Ishikawa (cell line): ENCODE data around the gene SLC35B1.

Source experiments
- CEBPB ChIP-seq: IDR thresholded peaks from 2 replicates; pipeline ENCODE4 v1.6.1; 2012
- CREB1 ChIP-seq: IDR thresholded peaks from 2 replicates; pipeline ENCODE4 v1.6.1; 2012; ENCODE audit warnings: low read depth
- EGR1 ChIP-seq: IDR thresholded peaks from 2 replicates; pipeline ENCODE4 v1.6.1; 2012
- EP300 ChIP-seq: IDR thresholded peaks from 2 replicates; pipeline ENCODE4 v1.6.1; 2012; ENCODE audit warnings: borderline replicate concordance
- FOXM1 ChIP-seq: IDR thresholded peaks from 2 replicates; pipeline ENCODE4 v1.6.1; 2012; ENCODE audit warnings: low read depth, borderline replicate concordance
- NFIC ChIP-seq: IDR thresholded peaks from 2 replicates; pipeline ENCODE4 v1.6.1; 2012
- RAD21 ChIP-seq: IDR thresholded peaks from 2 replicates; pipeline ENCODE4 v1.6.1; 2012; ENCODE audit warnings: low read depth
- TAF1 ChIP-seq: IDR thresholded peaks from 2 replicates; pipeline ENCODE4 v1.6.1; 2012; ENCODE audit warnings: low read depth, mild to moderate bottlenecking
- TCF12 ChIP-seq: IDR thresholded peaks from 2 replicates; pipeline ENCODE4 v1.6.1; 2012; ENCODE audit warnings: low read depth
- TEAD4 ChIP-seq: IDR thresholded peaks from 2 replicates; pipeline ENCODE4 v1.6.1; 2012
- YY1 ChIP-seq: IDR thresholded peaks from 2 replicates; pipeline ENCODE4 v1.6.1; 2012; ENCODE audit warnings: low read depth
- ZBTB7A ChIP-seq: IDR thresholded peaks from 2 replicates; pipeline ENCODE4 v1.6.1; 2012; ENCODE audit warnings: low read depth
- TF ChIP-seq, protein P1 (sequence below): IDR thresholded peaks from 2 replicates; pipeline ENCODE4 v1.6.1; 2012; ENCODE audit warnings: low read depth, mild to moderate bottlenecking
- TF ChIP-seq, protein P2 (sequence below): IDR thresholded peaks from 2 replicates; pipeline ENCODE4 v1.6.1; 2012
- TF ChIP-seq, protein P3 (sequence below): IDR thresholded peaks from 2 replicates; pipeline ENCODE4 v1.6.1; 2012

SLC35B1 gene

DNA sequence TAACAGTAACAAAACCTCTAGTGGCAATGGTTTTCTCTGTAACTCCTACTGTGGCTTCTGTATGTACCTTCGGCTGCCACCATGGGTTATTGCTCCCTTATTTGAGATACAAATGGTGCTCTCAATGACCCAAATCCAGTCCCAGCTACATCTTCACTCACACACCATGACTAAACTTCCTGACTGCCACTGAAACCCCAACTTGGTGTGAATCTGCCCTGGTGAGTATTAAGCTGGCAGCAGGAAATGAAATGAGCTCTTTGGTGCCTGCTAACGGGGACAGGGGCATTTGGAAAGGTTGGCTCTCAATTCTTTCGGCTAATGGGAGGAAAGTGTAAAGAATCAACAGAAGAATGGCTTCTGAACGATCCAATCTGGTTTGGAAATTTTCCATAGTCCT is 7.5 kb upstream of the SLC35B1 start:
- TF ChIP-seq CREB1 (no peak), TEAD4 (no peak), FOXM1 (no peak), TCF12 (no peak), TAF1 (no peak), EGR1 (no peak), NFIC (no peak), YY1 (no peak), EP300 (no peak), RAD21 (no peak), CEBPB (no peak), ZBTB7A (no peak)
- TF ChIP-seq, protein P1, sequence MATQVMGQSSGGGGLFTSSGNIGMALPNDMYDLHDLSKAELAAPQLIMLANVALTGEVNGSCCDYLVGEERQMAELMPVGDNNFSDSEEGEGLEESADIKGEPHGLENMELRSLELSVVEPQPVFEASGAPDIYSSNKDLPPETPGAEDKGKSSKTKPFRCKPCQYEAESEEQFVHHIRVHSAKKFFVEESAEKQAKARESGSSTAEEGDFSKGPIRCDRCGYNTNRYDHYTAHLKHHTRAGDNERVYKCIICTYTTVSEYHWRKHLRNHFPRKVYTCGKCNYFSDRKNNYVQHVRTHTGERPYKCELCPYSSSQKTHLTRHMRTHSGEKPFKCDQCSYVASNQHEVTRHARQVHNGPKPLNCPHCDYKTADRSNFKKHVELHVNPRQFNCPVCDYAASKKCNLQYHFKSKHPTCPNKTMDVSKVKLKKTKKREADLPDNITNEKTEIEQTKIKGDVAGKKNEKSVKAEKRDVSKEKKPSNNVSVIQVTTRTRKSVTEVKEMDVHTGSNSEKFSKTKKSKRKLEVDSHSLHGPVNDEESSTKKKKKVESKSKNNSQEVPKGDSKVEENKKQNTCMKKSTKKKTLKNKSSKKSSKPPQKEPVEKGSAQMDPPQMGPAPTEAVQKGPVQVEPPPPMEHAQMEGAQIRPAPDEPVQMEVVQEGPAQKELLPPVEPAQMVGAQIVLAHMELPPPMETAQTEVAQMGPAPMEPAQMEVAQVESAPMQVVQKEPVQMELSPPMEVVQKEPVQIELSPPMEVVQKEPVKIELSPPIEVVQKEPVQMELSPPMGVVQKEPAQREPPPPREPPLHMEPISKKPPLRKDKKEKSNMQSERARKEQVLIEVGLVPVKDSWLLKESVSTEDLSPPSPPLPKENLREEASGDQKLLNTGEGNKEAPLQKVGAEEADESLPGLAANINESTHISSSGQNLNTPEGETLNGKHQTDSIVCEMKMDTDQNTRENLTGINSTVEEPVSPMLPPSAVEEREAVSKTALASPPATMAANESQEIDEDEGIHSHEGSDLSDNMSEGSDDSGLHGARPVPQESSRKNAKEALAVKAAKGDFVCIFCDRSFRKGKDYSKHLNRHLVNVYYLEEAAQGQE = no peak
- TF ChIP-seq, protein P2, sequence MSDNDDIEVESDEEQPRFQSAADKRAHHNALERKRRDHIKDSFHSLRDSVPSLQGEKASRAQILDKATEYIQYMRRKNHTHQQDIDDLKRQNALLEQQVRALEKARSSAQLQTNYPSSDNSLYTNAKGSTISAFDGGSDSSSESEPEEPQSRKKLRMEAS = no peak
- TF ChIP-seq, protein P3, sequence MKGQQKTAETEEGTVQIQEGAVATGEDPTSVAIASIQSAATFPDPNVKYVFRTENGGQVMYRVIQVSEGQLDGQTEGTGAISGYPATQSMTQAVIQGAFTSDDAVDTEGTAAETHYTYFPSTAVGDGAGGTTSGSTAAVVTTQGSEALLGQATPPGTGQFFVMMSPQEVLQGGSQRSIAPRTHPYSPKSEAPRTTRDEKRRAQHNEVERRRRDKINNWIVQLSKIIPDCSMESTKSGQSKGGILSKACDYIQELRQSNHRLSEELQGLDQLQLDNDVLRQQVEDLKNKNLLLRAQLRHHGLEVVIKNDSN = no peak

DNA sequence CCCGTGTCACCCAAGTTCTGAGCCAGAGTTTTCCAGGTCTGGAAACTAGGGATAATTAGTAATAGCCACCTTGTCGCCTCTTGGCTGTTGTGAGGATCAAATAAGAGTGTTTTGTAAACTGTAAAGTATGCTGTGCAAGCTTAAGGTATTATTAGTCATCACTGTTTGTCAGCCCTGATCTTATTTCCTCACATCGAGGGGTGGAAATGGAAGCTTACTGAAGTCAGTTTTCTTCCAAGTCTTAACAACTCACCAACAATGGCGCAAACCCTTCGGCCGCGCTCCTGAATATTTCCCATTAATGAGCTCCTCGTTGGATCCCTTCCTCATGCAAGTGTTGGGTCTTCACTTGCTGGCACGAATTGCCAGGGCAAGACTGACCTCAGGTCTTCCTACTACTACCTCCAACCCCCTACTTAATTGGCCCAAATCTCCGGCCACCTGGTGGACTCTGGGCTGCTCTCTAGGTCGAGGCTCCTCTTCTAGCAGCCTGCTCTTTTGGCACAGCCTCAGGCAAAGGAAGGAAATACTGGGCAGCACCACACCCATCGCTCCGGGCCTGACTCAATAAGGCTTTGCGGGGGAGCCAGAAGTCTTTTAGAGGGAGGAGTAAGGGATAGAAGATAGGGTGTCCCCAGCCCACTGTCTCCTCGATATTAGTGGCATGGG is 885 bp upstream of the SLC35B1 start:
- no peak for TF ChIP-seq FOXM1
- no peak for TF ChIP-seq CREB1
- TF ChIP-seq, protein P1 = no peak
- no peak for TF ChIP-seq RAD21
- TF ChIP-seq, protein P2 = no peak; the same call in 1 of the 2 replicates
- TF ChIP-seq TCF12 = no peak

DNA sequence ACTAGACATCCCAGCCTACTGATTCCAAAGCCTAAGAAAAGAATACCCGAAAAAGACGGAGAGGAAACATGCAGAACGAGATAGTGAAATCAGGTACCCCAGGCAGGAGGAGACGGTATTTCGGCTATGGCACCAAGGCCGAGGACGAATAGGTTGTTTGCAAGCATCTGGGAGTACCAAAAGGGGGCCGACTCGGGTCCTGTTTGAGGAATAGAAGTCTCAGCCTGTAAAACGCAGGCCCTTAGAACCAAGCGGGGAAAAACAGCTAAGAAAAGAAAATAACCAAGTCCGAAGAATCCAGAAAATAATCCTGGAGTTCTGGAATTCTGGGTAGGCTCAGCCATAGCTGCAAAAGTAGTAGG is 537 bp downstream of the SLC35B1 start:
- TF ChIP-seq FOXM1 = no peak
- TF ChIP-seq TAF1 = no peak
- TF ChIP-seq NFIC = no peak
- no peak for TF ChIP-seq EGR1
- TF ChIP-seq TCF12 = no peak
- TF ChIP-seq YY1 = no peak
- TF ChIP-seq, protein P1 = no peak
- TF ChIP-seq, protein P3 = no peak
- no peak for TF ChIP-seq CEBPB
- TF ChIP-seq, protein P2 = no peak
- TF ChIP-seq TEAD4 = no peak
- no peak for TF ChIP-seq ZBTB7A
- TF ChIP-seq EP300 = no peak
- no peak for TF ChIP-seq CREB1
- no peak for TF ChIP-seq RAD21

DNA sequence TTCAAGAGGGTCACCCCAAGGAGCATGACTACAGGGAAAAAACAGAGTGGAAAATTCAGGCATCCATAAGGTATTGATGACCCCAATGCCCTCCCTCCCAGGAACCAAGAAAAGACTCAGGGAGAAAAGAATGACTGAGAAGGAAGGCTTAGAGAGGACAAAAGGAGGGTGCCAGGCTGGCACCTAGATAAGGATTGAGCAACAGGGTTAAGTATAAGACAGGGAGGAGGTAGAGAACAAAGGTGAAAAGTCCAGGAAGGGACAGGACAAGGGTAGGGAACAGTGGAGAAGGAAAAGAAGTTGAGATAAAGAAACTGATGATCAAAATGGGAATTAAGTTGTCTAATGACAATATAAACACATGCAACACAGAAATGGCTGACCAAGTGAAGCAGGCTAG is 2.5 kb downstream of the SLC35B1 start:
- TF ChIP-seq, protein P1 = no peak
- TF ChIP-seq, protein P2 = no peak
- TF ChIP-seq NFIC (no peak), FOXM1 (no peak), CEBPB (no peak), TEAD4 (no peak), YY1 (no peak)
- TF ChIP-seq, protein P3 = no peak
